ENCODE data around the gene EDIL3.

DNA sequence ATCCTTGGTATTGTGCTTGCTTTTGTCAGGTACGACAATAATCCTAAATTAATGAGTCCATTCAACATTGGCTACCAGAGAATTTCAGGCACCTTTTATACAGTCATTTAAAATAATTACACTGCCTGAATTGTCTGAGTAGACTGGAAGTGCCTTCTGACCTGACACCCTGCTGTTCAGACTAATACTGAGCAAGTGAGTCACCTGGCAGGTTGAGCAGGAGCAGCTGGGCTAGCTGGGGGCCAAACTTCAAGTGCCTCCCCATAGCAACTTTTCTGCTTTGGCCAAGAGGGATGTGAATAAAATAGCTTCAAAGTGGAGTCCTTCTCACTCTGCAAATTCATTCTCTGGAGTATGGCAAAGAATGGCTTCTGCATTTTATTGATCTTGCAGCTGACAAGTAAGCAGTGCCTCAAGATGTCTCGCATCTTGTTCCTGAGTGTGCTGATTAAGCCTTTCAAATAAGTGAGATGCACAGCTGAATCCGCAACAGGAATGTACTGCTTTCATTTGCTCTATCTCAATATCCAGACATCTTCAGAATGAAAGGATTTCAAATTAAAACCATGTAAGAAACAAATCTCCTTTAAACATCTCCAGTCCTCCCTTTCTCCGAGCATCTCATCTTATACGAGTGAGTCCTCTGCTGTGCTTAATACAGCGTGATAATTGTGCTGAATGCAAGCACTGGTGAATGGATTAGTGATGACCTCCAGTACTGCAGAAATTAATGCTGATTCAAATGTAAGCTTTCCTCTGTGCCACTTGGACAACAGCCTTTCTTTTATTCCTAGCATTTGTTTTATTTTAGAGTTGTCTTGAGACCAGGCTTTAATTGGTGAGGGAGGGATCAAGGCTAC, 271.2 kb downstream of the EDIL3 start:
- TF ChIP-seq, protein P1, sequence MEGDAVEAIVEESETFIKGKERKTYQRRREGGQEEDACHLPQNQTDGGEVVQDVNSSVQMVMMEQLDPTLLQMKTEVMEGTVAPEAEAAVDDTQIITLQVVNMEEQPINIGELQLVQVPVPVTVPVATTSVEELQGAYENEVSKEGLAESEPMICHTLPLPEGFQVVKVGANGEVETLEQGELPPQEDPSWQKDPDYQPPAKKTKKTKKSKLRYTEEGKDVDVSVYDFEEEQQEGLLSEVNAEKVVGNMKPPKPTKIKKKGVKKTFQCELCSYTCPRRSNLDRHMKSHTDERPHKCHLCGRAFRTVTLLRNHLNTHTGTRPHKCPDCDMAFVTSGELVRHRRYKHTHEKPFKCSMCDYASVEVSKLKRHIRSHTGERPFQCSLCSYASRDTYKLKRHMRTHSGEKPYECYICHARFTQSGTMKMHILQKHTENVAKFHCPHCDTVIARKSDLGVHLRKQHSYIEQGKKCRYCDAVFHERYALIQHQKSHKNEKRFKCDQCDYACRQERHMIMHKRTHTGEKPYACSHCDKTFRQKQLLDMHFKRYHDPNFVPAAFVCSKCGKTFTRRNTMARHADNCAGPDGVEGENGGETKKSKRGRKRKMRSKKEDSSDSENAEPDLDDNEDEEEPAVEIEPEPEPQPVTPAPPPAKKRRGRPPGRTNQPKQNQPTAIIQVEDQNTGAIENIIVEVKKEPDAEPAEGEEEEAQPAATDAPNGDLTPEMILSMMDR (IDR thresholded peaks at IDR 0.05), result no peak
- TF ChIP-seq POLR2A (IDR thresholded peaks at IDR 0.05), result no peak
